ENCODE data around the gene SAMHD1.
"Not testable (repeated sequence)": the region's sequence is repeated elsewhere in the genome, so short reads cannot be mapped to it uniquely, and the experiment has no call there.

SAMHD1 gene

GRCh38 chr20:36850759-36851158 lies 100.7 kb downstream of the SAMHD1 start:
- DNase-seq: no peak

GRCh38 chr20:36849333-36850065 lies 102.0 kb downstream of the SAMHD1 start:
- DNase-seq: no peak

GRCh38 chr20:36848677-36849076 lies 102.8 kb downstream of the SAMHD1 start:
- no peak for DNase-seq

- DNase-seq: no peak
Measured at GRCh38 chr20:36848078-36848660, 103.3 kb downstream of the SAMHD1 start.

- no peak for DNase-seq
Measured at GRCh38 chr20:36847710-36848040, 103.8 kb downstream of the SAMHD1 start.

- DNase-seq: no peak
Measured at GRCh38 chr20:36847009-36847709, 104.3 kb downstream of the SAMHD1 start.

GRCh38 chr20:36845288-36845971 lies 106.1 kb downstream of the SAMHD1 start:
- no peak for DNase-seq

GRCh38 chr20:36841030-36841429 lies 110.5 kb downstream of the SAMHD1 start:
- DNase-seq: not testable (repeated sequence)

All from central memory CD4-positive, alpha-beta T cell (primary cell).